HG03196 (cell line): Measurements from ENCODE around the gene SLC22A9.
A peak's percentile ranks its signal among the peaks of the same experiment; 100 is the strongest.
"Not testable (repeated sequence)": the region's sequence is repeated elsewhere in the genome, so short reads cannot be mapped to it uniquely, and the experiment has no call there.

ENCODE experiments used
- ATAC-seq: cut with Tn5 transposase; IDR thresholded peaks from one replicate; pipeline ENCODE4 v1.9.1; 2021; ENCODE audit not compliant: unreplicated experiment

The SLC22A9 gene

DNA sequence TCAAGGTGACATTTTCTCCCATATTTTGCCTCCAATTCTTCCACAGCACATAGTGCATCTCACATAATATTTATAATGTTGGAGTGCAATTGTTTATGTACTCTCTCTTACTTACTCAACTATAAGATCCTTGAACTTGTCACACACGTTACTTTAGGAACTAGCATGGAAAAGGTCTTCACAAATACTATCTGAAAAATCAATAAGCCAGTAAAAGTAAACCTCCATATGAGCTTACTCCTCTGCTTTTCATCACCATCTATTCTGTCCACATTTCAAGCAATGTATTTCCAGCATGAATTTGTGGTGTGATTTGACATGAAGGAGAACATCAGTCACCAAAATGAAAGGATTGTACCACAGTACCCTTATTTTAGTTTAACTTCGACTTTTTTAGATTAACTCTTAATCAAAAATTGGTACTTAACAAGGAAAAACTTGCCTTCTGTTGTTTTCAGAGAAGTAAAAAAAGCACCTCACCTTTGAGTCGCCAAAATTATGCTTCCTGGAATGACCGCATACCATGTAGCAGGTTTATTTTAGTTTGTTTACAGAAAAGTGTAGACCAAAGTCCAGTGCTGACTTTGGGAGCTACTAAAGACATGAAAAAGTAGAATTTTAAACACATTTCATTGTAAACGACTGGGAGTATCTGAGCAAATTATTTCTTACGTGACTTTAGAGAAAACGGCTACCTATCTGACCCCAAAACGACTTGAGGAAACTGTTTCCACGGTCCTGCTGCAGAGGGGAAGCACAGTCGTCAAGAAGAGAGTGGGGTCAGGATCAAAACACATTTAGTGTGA, at the start of gene SLC22A9:
Gene SLC22A9 (plus strand): TSS at position 621 of the 806 bp plus-strand sequence. CDS start 272 bp downstream, outside the sequence.
- ATAC-seq, result no peak

DNA sequence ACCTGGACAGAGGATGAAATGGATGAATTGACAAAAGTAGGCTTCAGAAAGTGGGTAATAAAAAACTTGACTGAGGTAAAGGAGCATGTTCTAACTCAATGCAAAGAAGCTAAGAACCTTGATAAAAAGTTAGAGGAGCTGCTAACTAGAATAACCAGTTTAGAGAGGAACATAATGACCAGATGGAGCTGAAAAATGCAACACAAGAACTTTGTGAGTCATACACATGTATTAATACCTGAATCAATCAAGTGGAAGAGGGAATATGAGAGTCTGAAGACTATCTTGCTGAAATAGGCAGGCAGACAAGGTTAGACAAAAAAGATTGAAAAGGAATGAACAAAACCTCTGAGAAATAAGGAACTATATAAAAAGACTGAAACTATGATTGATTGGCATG, 47.9 kb upstream of the SLC22A9 start:
- no peak for ATAC-seq

DNA sequence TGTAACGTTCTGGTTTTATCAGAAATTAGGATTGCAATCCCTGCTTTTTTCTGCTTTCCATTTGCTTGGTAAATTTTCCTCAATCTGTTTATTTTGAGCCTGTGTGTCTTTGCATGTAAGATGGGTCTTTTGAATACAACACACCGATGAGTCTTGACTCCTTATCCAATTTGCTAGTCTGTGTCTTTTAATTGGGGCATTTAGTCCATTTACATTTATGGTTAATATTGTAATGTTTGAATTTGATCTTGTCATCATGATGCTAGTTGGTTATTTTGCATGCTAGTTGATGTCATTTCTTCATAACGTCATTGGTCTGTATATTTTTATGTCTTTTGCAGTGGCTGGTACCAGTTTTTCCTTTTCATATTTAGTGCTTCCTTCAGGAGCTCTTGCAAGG, 34.5 kb upstream of the SLC22A9 start:
- not testable (repeated sequence) for ATAC-seq

DNA sequence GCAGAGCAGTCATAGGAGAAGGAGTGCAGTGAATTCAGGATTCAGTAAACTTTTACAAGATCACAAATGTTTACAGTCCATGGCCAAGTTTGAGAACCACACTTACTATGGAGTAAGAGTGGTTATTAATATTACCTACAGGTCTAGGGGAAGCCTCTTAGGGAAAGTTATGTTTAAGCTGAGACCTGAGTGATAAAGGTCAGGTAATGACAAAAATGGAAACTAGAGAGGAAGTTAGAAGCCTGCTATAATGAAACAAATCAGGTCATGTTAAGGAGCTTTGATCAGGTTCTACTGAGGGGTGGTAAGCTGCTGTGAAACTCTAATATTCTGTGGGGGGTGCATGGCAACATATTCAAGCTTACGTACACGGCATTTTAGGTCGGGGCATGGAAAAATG, 32.5 kb upstream of the SLC22A9 start:
- no peak for ATAC-seq

DNA sequence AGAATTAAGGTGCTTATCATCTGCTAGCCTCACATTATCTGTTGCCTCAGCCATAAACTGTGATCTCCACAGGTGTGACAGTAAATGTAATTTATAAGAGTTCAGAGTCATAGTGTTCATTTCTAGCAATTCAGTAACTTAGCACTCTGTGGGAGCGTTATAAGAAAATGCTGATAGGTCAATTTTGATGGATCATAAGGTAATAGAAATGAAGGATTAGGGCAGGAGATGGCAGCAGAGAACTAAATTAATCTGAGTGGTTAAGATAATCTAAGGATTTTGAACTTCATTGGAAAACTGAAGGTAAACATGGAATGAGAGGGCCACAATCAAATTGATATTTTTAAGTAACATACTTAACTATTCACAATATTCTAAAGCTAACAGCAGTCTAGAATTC, 26.5 kb upstream of the SLC22A9 start:
- no peak for ATAC-seq

DNA sequence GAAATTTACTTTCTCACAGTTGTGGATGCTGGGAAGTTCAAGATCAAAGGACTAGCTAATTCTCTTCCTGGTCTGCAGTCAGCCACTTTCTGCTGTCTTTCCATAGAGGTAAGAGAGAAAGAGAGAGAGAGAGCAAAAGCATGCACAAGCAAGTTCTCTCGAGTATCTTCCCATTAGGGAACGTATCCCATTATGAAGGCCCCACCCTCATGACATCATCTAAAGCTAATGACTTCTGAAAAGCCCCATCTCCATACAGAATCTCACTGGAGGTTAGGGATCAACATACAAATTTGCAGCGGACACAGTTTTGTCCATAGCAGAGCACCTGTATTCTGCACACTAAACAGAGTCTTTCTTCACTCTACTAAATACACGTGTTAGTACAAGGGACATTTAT, 17.4 kb upstream of the SLC22A9 start:
- no peak for ATAC-seq

DNA sequence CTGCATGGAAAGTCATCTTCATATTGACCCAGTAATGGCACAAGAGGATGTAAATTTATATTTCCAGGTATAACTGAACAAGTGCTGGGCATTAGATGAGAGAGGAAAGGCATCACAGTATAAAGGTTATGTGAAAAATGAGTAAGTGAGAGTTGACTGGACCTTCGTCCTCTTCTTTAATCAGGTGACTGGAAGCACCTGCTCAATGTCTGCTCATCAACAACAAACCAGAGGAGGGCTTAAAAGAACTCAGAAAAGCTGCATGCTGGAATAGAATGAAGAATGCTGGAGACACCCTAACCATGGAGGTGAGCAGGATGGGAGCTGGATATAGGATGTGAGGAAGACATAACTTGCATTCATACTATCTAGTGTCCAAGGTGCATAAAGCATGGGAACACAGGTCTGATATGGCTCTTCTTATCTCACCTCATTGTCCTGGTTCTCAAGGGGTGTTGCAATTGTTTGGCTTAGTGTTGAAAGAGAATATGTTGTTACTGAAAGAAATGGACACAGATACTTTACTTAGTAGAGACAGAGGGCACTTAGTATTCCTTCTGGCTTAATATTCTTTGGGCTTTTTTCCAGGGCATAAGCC, 7.3 kb upstream of the SLC22A9 start:
- ATAC-seq, result no peak

DNA sequence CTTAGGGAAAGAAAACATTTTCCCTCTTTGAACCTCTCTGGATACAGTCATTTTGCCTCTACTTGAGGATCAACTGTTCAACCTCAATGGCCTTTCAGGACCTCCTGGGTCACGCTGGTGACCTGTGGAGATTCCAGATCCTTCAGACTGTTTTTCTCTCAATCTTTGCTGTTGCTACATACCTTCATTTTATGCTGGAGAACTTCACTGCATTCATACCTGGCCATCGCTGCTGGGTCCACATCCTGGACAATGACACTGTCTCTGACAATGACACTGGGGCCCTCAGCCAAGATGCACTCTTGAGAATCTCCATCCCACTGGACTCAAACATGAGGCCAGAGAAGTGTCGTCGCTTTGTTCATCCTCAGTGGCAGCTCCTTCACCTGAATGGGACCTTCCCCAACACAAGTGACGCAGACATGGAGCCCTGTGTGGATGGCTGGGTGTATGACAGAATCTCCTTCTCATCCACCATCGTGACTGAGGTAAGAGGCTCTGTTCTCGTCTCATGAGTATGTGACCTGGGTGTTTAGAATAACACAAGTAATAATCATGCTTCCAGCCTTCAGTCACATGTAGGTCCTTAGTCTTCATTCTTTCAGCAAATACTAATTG, 495 bp downstream of the SLC22A9 start:
- no peak for ATAC-seq

DNA sequence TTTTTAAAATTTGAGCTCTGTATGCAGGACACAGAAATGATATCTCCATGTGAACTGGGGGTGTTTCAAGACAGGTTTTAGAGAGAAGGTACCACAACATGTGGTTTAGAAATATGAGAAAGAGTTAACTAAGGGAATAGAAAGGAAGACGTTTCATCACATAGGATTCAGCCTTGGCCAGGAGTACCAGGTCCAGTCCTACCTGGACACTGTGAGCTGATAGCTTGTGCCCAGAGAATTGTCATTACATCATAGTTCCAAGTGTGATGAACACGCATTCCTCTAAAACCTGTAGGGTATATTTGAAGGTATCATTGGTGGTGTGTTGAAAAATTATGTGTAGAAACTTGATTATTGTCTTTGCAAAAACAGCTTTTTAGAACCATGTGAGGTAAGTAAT, 1.8 kb downstream of the SLC22A9 start:
- ATAC-seq, result no peak

DNA sequence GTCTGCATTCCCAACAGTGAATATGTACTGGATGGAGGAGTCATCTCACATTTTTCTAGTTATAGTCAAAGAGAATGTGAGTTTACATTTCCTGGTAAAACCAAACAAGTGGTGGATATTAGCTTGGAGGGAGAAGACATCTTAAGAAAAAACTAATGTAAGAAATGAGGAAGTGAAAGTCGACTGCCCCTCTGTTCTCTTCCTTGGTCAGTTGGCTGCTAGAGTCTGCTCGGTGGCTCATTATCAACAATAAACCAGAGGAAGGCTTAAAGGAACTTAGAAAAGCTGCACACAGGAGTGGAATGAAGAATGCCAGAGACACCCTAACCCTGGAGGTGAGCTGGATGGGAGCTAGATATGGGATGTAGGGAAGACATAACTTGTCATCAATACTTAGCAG, 5.8 kb downstream of the SLC22A9 start:
- ATAC-seq, result no peak

DNA sequence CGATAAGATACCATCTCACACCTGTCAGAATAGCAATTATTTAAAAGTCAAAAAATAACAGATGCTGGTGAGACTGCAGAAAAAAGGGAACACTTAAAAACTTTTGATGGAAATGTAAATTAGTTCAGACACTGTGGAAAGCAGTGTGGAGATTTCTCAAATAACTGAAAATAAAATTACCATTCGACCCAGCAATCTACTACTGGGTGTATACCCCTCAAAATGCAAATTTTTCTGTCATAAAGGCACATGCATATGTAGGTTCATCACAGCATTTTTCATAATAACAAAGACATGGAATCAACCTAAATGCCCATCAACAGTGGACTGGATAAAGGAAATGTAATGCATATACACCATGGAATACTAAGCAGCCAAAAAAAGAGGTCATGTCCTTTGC, 10.5 kb downstream of the SLC22A9 start:
- no peak for ATAC-seq

DNA sequence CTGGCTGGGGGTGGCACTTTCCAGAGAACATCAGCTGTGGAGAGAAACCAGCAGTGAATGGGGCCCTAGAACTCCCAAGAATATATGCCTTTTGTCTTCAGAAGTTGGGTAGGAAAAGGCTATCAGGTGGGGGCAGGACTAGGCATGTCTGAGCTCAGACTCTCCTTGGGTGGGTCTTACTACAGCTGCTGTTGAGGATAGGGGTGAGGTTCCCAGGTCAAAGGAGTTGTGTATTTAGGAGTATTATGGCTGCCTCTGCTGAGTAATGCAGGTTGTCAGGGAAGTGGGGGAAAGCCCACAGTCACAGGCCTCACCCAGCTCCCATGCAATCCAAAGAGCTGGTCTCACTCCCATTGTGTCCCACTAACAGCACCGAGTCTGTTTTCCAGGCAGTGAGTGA, 26.1 kb downstream of the SLC22A9 start:
- no peak for ATAC-seq

DNA sequence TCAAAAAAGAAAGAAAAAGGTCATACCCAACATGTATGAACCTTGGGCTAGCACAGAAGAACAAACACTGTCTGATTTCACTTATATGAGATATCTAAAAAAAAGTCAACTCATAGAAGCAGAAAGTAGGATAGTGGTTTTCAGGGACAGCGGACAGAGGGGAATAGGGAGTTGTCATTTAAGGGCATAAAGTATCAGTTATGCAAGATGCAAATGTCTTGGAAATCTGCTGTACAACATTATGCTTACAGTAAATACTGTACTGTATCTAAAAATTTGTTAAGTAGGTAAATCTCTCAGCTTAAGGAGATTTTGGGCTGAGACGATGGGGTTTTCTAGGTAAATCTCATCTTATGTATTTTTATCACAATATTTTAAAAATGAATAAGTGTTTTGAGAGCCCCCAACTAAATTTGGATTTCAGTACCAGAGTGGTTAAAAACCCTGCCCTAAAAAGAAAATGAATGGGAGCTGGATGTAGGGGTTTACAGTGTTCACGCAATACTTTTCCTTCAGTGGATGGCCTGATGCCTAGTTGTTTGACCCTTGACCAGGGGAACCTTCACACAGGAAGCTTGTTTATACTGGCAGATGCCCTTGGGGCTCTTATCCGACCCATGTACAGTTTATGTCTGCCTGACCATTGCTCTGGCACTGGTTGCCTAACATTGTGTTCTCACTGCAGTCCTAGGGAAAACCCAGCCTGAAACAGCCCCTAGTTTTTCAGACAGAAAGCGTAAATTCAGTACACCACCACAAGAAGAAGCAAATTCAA, 34.8 kb downstream of the SLC22A9 start:
- no peak for ATAC-seq

DNA sequence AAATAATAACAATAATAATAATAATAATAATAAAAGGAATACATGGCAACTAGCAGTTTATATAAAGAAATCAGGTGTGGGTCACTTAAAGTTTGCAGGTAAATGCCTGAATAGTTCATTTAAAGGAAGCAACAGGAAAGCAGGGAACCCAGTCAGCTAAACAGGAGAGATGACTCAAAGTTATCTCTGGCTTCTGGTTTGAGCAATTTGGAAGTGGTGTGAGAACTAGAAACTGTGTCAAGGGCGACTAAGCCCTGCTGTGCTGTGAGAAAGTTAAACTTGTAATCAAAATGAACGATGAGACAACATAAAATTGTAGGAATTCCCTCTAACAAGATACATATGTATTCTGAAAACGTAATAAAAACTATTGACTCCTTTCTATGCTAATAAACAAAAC, 35.5 kb downstream of the SLC22A9 start:
- no peak for ATAC-seq

DNA sequence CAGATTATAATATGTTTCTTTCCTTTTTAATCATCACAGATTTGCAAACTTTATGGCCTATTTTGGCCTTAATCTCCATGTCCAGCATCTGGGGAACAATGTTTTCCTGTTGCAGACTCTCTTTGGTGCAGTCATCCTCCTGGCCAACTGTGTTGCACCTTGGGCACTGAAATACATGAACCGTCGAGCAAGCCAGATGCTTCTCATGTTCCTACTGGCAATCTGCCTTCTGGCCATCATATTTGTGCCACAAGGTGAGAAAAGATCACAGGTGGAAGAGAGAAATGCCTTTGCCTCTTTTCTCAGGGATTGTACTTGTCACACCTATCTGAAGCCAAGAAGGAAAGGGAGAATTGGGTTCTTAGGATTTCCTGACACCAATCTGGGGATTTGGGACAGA, 36.9 kb downstream of the SLC22A9 start:
- ATAC-seq, result no peak

DNA sequence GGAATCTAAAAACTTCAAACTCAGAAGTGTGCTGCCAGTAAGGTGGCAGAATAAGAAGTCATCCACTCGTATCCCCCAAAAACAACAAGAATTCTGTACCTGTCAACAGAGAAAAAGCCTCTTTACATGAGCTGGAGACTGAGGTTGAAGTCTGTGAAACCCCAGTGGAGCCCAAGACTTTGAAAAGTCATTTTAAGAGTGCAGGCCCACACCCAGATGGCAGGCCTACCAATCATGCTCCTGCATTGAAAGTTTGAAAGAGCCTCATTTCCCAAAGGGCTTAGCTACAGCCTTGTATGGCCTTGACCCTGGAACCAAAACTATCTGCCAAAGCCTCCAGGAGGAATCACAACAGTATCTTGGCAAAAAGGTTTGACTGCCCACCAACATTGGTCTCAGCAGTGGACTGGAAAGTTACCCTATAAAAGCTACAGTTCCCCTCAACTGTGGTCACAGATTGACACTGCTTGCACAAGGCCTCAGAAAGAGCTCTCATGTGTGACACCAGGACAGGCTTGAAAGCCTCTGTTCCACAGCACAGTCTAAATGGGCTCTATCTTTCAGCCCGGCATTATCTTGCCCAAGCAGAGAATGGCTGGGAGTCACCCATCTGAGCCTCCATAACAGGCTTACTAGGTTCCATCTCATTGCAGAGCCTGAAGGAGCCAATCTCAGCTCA, 47.7 kb downstream of the SLC22A9 start:
- peak; percentile 56 for ATAC-seq

DNA sequence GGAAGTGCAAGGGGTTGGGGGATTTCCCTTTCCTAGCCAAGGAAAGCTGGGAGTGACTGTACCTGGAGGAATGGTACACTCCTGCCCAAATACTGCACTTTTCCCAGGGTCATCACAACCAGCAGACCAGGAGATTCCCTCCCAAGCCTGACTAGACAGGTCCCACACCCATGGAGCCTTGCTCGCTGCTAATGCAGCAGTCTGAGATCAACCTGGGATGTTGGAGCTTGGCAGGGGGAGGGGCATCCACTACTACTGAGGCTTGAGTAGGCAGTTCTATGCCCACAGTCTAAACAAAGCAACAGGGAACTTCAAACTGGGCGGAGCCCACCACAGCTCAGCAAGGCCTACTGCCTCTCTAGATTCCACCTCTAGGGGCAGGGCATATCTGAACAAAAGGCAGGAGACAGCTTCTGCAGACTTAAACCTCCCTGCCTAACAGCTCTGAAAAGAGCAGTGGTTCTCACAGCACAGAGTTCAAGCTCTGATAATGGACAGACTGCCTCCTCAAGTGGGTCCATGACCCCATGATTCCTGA, 58.5 kb downstream of the SLC22A9 start:
- no peak for ATAC-seq

DNA sequence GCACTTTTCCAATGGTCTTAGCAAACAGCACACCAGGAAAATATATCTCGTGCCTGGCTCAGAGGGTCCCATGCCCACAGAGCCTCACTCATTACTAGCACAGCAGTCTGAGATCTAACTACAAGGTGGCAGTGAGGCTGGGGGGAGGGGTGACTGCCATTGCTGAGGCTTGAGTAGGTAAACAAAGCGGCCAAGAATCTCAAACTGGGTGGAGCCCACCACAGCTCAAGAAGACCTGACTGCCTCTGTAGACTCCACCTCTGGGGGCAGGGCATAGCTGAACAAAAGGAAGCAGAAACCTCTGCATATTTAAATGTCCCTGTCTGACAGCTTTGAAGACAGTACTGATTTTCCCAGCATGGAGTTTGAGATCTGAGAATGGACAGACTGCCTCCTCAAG, 61.1 kb downstream of the SLC22A9 start:
- ATAC-seq, result not testable (repeated sequence)

DNA sequence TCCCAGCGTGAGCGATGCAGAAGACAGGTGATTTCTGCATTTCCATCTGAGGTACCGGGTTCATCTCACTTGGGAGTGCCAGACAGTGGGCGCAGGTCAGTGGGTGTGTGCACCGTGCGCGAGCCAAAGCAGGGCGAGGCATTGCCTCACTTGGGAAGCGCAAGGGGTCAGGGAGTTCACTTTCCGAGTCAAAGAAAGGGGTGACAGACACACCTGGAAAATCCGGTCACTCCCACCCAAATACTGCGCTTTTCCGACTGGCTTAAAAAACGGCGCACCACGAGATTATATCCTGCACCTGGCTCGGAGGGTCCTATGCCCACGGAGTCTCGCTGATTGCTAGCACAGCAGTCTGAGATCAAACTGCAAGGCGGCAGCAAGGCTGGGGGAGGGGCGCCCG, 65.8 kb downstream of the SLC22A9 start:
- ATAC-seq, result not testable (repeated sequence)

DNA sequence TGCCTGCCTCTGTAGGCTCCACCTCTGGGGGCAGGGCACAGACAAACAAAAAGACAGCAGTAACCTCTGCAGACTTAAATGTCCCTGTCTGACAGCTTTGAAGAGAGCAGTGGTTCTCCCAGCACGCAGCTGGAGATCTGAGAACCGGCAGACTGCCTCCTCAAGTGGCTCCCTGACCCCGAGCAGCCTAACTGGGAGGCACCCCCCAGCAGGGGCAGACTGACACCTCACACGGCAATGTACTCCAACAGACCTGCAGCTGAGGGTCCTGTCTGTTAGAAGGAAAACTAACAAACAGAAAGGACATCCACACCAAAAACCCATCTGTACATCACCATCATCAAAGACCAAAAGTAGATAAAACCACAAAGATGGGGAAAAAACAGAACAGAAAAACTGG, 66.2 kb downstream of the SLC22A9 start:
- ATAC-seq, result not testable (repeated sequence)

DNA sequence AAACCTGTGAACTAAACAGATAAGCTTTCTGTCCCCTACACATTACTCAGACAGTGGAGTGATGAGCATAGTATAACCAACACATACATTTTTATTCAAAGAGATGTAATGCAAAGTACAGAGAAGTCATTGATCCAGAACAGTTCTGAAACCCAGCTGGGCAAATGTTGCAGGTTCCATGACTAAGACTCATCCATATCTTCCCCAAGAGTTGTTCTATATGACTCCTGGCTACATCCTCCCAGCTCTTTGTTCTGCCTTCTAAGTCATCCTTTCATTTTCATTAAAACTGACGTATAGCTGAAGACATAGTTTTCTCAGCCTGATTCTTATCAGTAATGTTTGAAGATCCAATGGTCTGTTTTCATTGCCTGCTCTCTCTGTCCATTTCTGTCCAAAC, 74.1 kb downstream of the SLC22A9 start:
- no peak for ATAC-seq
